Melanocyte of skin (primary cell): ENCODE data around the gene BRDT. TPM values are rescaled to one million over a fixed set of nuclear protein-coding genes. Genes with fewer than 3 reads are reported as not detected.

Source experiments
- total RNA-seq, 2 donors: library from RNA; depleted of rRNA; stranded (reverse); fragments of >200 nt; gene quantifications; 2 replicates each; pipeline ENCODE4 v1.2.3, GENCODE V29; 2012

The BRDT gene
- total RNA-seq, result not detected

DNA sequence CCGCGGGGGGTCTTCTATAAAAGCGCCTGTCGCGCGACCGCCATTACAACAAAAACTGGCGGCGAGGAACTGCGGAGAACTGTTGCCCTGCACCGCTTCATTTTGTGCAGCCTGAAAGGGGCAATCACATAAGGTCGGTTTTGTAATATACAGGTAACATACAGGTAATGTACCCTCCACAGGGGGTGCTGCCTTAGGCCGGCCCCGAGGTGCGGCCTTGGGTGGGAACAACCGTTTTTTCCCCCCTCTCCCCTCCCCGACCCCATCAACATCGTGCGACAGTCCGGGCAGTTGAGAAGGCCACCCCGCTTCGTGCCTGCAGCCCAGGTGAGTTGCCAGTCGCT is at the start of gene BRDT:
TSS of gene BRDT (plus strand) at position 46 of the 344 bp plus-strand sequence. CDS start 13,354 bp downstream, outside the sequence.

Other genes with a start within 250 kb of the BRDT start
- 10 to 100 TPM; 27.2 to 31.3 TPM for gene TGFBR3, start 63.2 kb upstream of the BRDT start, total RNA-seq
- gene EPHX4, start 80.6 kb downstream of the BRDT start, total RNA-seq, result under 1 TPM in 1 of 2 donors, not detected in 1; under 0.01 TPM
- under 1 TPM; 0.33 to 0.34 TPM for gene SETSIP, start 126.0 kb downstream of the BRDT start, total RNA-seq
- 1 to 10 TPM; 1.0 to 2.7 TPM for gene BTBD8, start 130.9 kb downstream of the BRDT start, total RNA-seq